Smooth muscle cell (in vitro differentiated cells): ENCODE results near the gene WDR86. TPM values are rescaled to one million over a fixed set of nuclear protein-coding genes. Genes with fewer than 3 reads are reported as not detected.

ENCODE experiments used
- DNase-seq: peaks from one replicate; lab custom pipeline; 2025; ENCODE audit not compliant: unreplicated experiment; lab: John Stamatoyannopoulos, UW
- H2AFZ ChIP-seq: fragments of 200-600 bp; sonication (generic); 2 replicates; pipeline ENCODE4 v1.6.0; 2016; ENCODE audit warnings: antibody characterized with exemption, low read depth, mild to moderate bottlenecking
- H3F3A ChIP-seq: fragments of 200-600 bp; sonication (generic); 2 replicates; pipeline ENCODE4 v1.6.0; 2017; ENCODE audit warnings: antibody characterized with exemption, low read depth
- H3K27ac ChIP-seq: fragments of 200-600 bp; sonication (generic); 2 replicates; pipeline ENCODE4 v1.5.1; 2016; ENCODE audit warnings: low read depth, mild to moderate bottlenecking
- H3K27me3 ChIP-seq: fragments of 200-600 bp; sonication (generic); 2 replicates; pipeline ENCODE4 v1.6.1; 2016; ENCODE audit warnings: low read depth, mild to moderate bottlenecking
- H3K36me3 ChIP-seq: fragments of 200-600 bp; sonication (generic); 2 replicates; pipeline ENCODE4 v1.5.1; 2016; ENCODE audit warnings: low read depth
- H3K4me1 ChIP-seq: fragments of 200-600 bp; sonication (generic); 2 replicates; pipeline ENCODE4 v1.5.1; 2016; ENCODE audit warnings: low read depth
- H3K4me2 ChIP-seq: fragments of 200-600 bp; sonication (generic); 2 replicates; pipeline ENCODE4 v1.6.0; 2016; ENCODE audit warnings: mild to moderate bottlenecking
- H3K4me3 ChIP-seq: fragments of 200-600 bp; sonication (generic); 2 replicates; pipeline ENCODE4 v1.5.1; 2016; ENCODE audit warnings: mild to moderate bottlenecking
- H3K79me2 ChIP-seq: fragments of 200-600 bp; sonication (generic); 2 replicates; pipeline ENCODE4 v1.6.0; 2016; ENCODE audit warnings: low read depth, mild to moderate bottlenecking
- H3K9ac ChIP-seq: fragments of 200-600 bp; sonication (generic); 2 replicates; pipeline ENCODE4 v1.6.0; 2016; ENCODE audit warnings: low read depth
- H3K9me3 ChIP-seq: fragments of 200-600 bp; sonication (generic); replicated peaks from 2 replicates; pipeline ENCODE4 v1.5.1; 2016; ENCODE audit warnings: low read depth
- H4K20me1 ChIP-seq: fragments of 200-600 bp; sonication (generic); 2 replicates; pipeline ENCODE4 v1.6.0; 2016; ENCODE audit warnings: low read depth
- CTCF ChIP-seq: fragments of 200-600 bp; sonication (generic); IDR thresholded peaks from 2 replicates; pipeline ENCODE4 v1.5.1; 2017; ENCODE audit warnings: borderline replicate concordance, mild to moderate bottlenecking, antibody characterized with exemption; ENCODE audit not compliant: insufficient read depth, poor library complexity, severe bottlenecking
- WGBS: methylation state at CpG from one replicate; pipeline ENCODE4 v1.1.7; 2016; ENCODE audit warnings: low lambda C conversion rate; 5-methylcytosine and 5-hydroxymethylcytosine counted together
- polyA plus RNA-seq: library from polyadenylated mRNA; unstranded; fragments of >200 nt; fragmentation: Nextera tagmentation; extraction: Ambion mirVana; gene quantifications from 2 replicates; pipeline ENCODE4 v1.2.1, GENCODE V29; 2016
- total RNA-seq: library from RNA; depleted of rRNA; stranded (reverse); fragments of >200 nt; gene quantifications from 2 replicates; pipeline ENCODE4 v1.2.3, GENCODE V29; 2014

WDR86 gene
- total and polyA plus RNA-seq, 2 experiments from 2014 or later = 1.3 to 4.1 TPM

GRCh38 chr7:151408498-151408838 is 1.4 kb downstream of the WDR86 start:
- 82% methylated on average over 7 of the region's 7 CpGs for WGBS
- peaks cover 36% of the 10 kb centered on the region for H3K27me3 ChIP-seq
- no peak for TF ChIP-seq CTCF

GRCh38 chr7:151406886-151407583 is 2.8 kb downstream of the WDR86 start:
- no peaks in the 10 kb centered on the region for H3K4me1 ChIP-seq
- H3K27me3 ChIP-seq = peaks cover 35% of the 10 kb centered on the region
- H3K4me3 ChIP-seq = no peak overlapping the region
- no peak overlapping the region for H2AFZ ChIP-seq
- DNase-seq = no peak
- H4K20me1 ChIP-seq = no peaks in the 10 kb centered on the region
- H3K36me3 ChIP-seq = no peaks in the 10 kb centered on the region
- no peaks in the 10 kb centered on the region for H3F3A ChIP-seq
- no peak overlapping the region for H3K27ac ChIP-seq
- no peaks in the 10 kb centered on the region for H3K79me2 ChIP-seq
- no peak for TF ChIP-seq CTCF
- H3K4me2 ChIP-seq = no peak overlapping the region
- H3K9ac ChIP-seq = no peak overlapping the region
- H3K9me3 ChIP-seq = no peaks in the 10 kb centered on the region
- WGBS = 96% methylated on average over 9 of the region's 9 CpGs

More at GRCh38 chr7:151408498-151408838, 1.4 kb downstream of the WDR86 start:
- DNase-seq = no peak
- Histone ChIP-seq H3K9ac (no peak overlapping the region), H3K36me3 (no peaks in the 10 kb centered on the region), H3K79me2 (no peaks in the 10 kb centered on the region), H3K4me1 (no peaks in the 10 kb centered on the region), H3K9me3 (no peaks in the 10 kb centered on the region), H3F3A (no peaks in the 10 kb centered on the region), H3K27ac (no peak overlapping the region), H2AFZ (no peak overlapping the region), H3K4me2 (peak overlapping the region; percentile 96), H4K20me1 (no peaks in the 10 kb centered on the region), H3K4me3 (peak overlapping the region; percentile 73)

- H3K9ac ChIP-seq = no peak overlapping the region
- peaks cover 29% of the 10 kb centered on the region for H3K27me3 ChIP-seq
- no peak overlapping the region for H3K4me3 ChIP-seq
- no peaks in the 10 kb centered on the region for H3F3A ChIP-seq
- 96% methylated on average over 24 of the region's 24 CpGs for WGBS
- no peaks in the 10 kb centered on the region for H4K20me1 ChIP-seq
- no peaks in the 10 kb centered on the region for H3K36me3 ChIP-seq
- H3K27ac ChIP-seq = no peak overlapping the region
- H3K79me2 ChIP-seq = no peaks in the 10 kb centered on the region
- no peaks in the 10 kb centered on the region for H3K4me1 ChIP-seq
- H3K4me2 ChIP-seq = no peak overlapping the region
- no peak overlapping the region for H2AFZ ChIP-seq
- no peaks in the 10 kb centered on the region for H3K9me3 ChIP-seq
- DNase-seq = no peak
- TF ChIP-seq CTCF = no peak
Measured at GRCh38 chr7:151406051-151406875, 3.6 kb downstream of the WDR86 start.
